ENCODE data around the gene RBP3.
"Not testable (repeated sequence)": the region's sequence is repeated elsewhere in the genome, so short reads cannot be mapped to it uniquely, and the experiment has no call there.

The RBP3 gene

GRCh38 chr10:47379901-47380300, 31.7 kb downstream of the RBP3 start:
- DNase-seq (ENCODE audit: insufficient read length, low spot score), result peak; percentile 11
- FAIRE-seq, result no peak
- TF ChIP-seq, protein P1, sequence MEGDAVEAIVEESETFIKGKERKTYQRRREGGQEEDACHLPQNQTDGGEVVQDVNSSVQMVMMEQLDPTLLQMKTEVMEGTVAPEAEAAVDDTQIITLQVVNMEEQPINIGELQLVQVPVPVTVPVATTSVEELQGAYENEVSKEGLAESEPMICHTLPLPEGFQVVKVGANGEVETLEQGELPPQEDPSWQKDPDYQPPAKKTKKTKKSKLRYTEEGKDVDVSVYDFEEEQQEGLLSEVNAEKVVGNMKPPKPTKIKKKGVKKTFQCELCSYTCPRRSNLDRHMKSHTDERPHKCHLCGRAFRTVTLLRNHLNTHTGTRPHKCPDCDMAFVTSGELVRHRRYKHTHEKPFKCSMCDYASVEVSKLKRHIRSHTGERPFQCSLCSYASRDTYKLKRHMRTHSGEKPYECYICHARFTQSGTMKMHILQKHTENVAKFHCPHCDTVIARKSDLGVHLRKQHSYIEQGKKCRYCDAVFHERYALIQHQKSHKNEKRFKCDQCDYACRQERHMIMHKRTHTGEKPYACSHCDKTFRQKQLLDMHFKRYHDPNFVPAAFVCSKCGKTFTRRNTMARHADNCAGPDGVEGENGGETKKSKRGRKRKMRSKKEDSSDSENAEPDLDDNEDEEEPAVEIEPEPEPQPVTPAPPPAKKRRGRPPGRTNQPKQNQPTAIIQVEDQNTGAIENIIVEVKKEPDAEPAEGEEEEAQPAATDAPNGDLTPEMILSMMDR (IDR thresholded peaks at IDR 0.05; ENCODE audit: insufficient read depth, missing control alignments), result no peak

- DNase-seq (ENCODE audit: insufficient read length, low spot score), result no peak
- no peak for FAIRE-seq
- TF ChIP-seq, protein P1 (IDR thresholded peaks at IDR 0.05; ENCODE audit: insufficient read depth, missing control alignments), result no peak
These were observed 32.4 kb downstream of the RBP3 start for GRCh38 chr10:47380341-47381102.

- FAIRE-seq, result no peak
- DNase-seq (ENCODE audit: insufficient read length, low spot score), result no peak
- TF ChIP-seq, protein P1 (IDR thresholded peaks at IDR 0.05; ENCODE audit: insufficient read depth, missing control alignments), result no peak
These were observed 32.9 kb downstream of the RBP3 start for GRCh38 chr10:47381103-47381395.

DNA sequence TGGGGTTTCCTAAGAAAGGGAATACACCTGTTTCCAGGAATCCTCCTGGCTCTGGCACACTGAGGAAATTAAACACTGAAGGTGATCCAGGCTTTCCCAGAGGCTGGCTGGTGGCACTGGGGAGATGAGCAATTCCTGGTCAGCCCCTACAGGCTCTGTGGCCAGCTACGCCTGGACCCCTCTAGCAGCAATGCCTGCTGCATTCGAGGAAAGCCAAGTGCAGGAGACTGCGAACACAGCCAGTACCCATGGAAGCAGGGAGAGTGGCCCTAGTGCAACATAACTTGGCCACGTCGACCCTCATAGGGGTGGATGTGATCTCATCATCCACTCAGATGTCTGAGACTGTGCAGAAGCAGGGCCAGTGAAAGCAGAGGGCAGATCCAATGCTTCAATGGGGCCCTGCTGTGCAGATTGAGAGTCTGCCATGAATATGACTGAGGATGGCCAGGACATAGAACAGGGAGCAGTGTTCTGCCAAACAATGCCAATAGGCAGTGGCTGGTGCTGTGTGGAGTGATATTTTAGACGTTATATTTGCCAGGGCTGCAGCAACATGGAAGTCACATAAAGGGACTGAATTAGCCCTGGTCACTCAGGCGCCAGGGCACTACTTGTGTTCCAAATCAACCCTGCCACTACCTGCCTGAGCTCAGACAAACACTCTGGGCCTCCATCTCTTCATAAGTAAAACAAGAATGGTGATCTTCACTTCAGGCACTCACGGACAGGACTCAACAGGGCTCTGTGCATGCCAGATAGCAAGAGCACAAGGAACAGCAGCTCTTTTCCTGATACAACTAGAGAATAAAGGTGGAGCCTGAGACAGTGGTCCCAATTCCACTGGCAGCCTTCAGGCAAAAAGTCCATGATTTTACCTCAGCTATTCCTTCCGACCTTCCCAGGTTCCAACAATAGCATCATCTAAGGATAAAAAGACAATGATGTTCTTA, 33.5 kb downstream of the RBP3 start:
- FAIRE-seq, result no peak
- DNase-seq (ENCODE audit: insufficient read length, low spot score), result no peak
- TF ChIP-seq, protein P1 (IDR thresholded peaks at IDR 0.05; ENCODE audit: insufficient read depth, missing control alignments), result no peak

GRCh38 chr10:47383261-47384147, 35.3 kb downstream of the RBP3 start:
- TF ChIP-seq, protein P1 (IDR thresholded peaks at IDR 0.05; ENCODE audit: insufficient read depth, missing control alignments), result no peak
- FAIRE-seq (no peak), DNase-seq (ENCODE audit: insufficient read length, low spot score) (no peak)

- peak; percentile 84 for DNase-seq (ENCODE audit: insufficient read length, low spot score)
- FAIRE-seq, result no peak
- TF ChIP-seq, protein P1 (IDR thresholded peaks at IDR 0.05; ENCODE audit: insufficient read depth, missing control alignments), result no peak
These were observed 36.2 kb downstream of the RBP3 start, which contains the start of gene ZNF488 for GRCh38 chr10:47384148-47384921. Gene ZNF488 (minus strand): TSS chr10:47384293. CDS start chr10:47368829, 15,464 bp downstream.

- not testable (repeated sequence) for DNase-seq (ENCODE audit: insufficient read length, low spot score); FAIRE-seq
These were observed 37.9 kb downstream of the RBP3 start for GRCh38 chr10:47386104-47386503.
